Measurements from ENCODE around the gene IQCB1.
"Not testable (repeated sequence)": the region's sequence is repeated elsewhere in the genome, so short reads cannot be mapped to it uniquely, and the experiment has no call there.

DNA sequence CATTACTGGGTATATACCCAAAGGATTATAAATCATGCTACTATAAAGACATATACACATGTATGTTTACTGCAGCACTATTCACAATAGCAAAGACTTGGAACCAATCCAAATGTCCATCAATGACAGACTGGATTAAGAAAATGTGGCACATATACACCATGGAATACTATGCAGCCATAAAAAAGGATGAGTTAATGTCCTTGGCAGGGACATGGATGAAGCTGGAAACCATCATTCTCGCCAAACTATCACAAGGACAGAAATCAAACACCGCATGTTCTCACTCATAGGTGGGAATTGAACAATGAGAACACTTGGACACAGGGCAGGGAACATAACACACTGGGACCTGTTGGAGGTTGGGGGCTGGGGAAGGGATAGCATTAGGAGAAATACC, 91.8 kb downstream of the IQCB1 start:
- TF ChIP-seq YY1 (IDR thresholded peaks at IDR 0.05; ENCODE audit: insufficient read depth, insufficient read length); ZNF274 (IDR thresholded peaks at IDR 0.05; ENCODE audit: low read depth, low read length); SUZ12 (IDR thresholded peaks at IDR 0.05; ENCODE audit: extremely low read depth, insufficient read depth, insufficient read length): not testable (repeated sequence)

Data from NT2/D1 (cell line).